ENCODE data around the gene GRM4. TPM values are rescaled to one million over a fixed set of nuclear protein-coding genes. Genes with fewer than 3 reads are reported as not detected.

The GRM4 gene
- total RNA-seq, 2 experiments from 2014 or later = 0.05 TPM; not detected in 1

DNA sequence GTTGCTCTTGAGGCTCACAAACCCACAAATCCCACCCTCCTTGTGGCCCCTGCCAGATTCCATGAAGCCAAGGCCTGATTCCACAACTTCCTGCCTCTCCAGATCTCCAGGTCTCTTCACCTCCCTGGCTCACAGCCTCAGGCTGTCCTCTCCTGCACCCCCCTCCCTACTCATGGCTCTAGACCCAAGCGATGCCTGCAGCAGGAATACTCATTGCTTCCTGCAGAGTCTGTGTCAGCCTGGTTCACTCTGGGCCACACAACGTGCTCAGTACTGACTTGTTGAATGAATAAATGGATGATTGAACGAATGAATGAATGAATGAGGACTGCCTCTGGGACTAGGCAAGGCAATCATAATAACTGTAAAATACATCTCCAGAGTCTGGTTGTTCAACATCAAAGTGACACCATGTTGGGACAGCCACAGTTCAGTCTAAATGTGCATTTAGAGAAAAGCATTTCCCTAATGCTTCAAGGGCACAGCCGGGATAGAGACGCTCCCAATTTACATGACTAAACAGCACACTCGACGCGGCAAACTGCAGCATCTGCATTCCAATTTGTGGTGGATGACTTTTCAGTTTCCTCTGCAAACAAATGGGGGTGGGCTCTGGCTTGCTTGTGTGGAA is 139.9 kb downstream of the GRM4 start:
- Mint-ChIP-seq H3K27ac (no peak overlapping the region), H3K36me3 (no peaks in the 10 kb centered on the region), H3K4me3 (no peak overlapping the region), H3K9me3 (no peaks in the 10 kb centered on the region), H3K4me1 (ENCODE audit: low read depth) (no peaks in the 10 kb centered on the region), H3K27me3 (peaks cover 5% of the 10 kb centered on the region)
- DNase-seq = no peak
- ChIA-PET POLR2A (no interaction called here), CTCF (no interaction called here)
- intact Hi-C loops (cut with micrococcal nuclease) = no loop called here

DNA sequence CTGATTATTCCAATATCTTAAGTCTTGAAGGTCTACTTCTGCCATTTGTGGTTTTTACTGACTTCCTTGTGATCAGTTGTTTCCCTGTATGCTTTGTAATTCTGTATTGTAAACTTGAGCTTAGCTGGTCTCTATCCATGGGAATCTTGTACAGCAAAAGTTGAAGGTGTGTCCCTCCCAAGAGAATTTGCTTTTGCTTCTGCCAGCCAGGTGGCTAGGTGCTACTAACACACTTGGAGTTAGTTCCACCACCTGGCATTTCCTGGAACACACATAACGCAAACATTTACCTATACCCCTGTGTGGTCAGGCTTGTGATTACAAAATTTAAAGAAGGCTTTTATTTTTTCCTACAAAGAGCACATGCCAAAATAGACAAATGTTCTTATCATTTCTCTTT is 141.2 kb downstream of the GRM4 start:
- intact Hi-C loops (cut with micrococcal nuclease) = no loop called here
- Mint-ChIP-seq H3K9me3 (no peaks in the 10 kb centered on the region), H3K27ac (no peak overlapping the region), H3K4me1 (ENCODE audit: low read depth) (no peaks in the 10 kb centered on the region), H3K36me3 (no peaks in the 10 kb centered on the region), H3K27me3 (peaks cover 4% of the 10 kb centered on the region), H3K4me3 (no peak overlapping the region)
- ChIA-PET CTCF (no interaction called here), POLR2A (no interaction called here)
- no peak for DNase-seq

DNA sequence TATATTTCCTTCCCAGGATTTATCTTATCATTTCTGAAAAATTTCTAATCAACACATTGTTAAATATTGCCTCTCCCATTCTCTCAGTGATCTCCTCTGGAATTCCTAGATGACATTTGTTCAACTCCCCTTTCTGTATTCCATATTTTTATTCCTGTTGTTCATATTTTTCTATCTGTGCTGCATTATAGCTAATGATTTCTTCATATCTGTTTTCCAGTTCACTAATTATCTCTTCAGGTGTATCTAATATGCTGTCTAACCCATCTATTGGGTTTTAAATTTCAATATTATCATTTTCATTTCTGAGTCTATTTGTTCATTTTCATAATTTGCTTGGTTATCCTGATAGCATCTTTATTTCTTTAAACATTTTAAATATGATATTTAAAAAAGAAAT is 141.9 kb downstream of the GRM4 start:
- H3K9me3 Mint-ChIP-seq = no peaks in the 10 kb centered on the region
- no peak for DNase-seq
- ChIA-PET POLR2A (no interaction called here), CTCF (no interaction called here)
- no peaks in the 10 kb centered on the region for H3K36me3 Mint-ChIP-seq
- H3K4me3 Mint-ChIP-seq = no peak overlapping the region
- no peak overlapping the region for H3K27ac Mint-ChIP-seq
- H3K4me1 Mint-ChIP-seq (ENCODE audit: low read depth) = no peaks in the 10 kb centered on the region
- peaks cover 3% of the 10 kb centered on the region for H3K27me3 Mint-ChIP-seq
- intact Hi-C loops (cut with micrococcal nuclease) = no loop called here

- H3K27me3 Mint-ChIP-seq = no peaks in the 10 kb centered on the region
- intact Hi-C loops (cut with micrococcal nuclease) = no loop called here
- no peak overlapping the region for H3K27ac Mint-ChIP-seq
- CTCF ChIA-PET = no interaction called here
- no peak overlapping the region for H3K4me3 Mint-ChIP-seq
- H3K4me1 Mint-ChIP-seq (ENCODE audit: low read depth) = no peaks in the 10 kb centered on the region
- POLR2A ChIA-PET = no interaction called here
- H3K9me3 Mint-ChIP-seq = peaks cover 5% of the 10 kb centered on the region
- DNase-seq = no peak
- H3K36me3 Mint-ChIP-seq = no peaks in the 10 kb centered on the region
Measured at GRCh38 chr6:34001706-34002621, 143.9 kb downstream of the GRM4 start.

DNA sequence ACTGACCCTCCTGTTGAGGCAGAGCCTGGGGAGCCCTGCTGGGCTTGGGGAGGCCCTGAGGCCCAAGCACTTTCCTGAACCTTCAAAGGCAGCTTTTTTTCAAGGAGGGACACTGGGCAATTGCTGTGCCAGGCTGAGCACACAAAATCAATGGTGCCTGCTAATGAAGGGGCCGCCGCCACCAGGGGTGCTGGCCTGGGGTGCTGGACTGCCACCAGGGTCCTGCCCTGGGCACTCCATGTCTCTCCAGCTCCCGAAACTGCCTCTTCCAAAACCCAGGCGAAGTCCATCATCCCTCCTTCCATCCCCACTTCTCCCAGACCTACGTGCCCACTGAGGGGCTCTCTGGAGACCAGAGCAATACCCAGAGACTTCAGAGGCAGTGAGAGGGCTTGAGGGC is 145.6 kb downstream of the GRM4 start:
- H3K27ac Mint-ChIP-seq = no peak overlapping the region

DNA sequence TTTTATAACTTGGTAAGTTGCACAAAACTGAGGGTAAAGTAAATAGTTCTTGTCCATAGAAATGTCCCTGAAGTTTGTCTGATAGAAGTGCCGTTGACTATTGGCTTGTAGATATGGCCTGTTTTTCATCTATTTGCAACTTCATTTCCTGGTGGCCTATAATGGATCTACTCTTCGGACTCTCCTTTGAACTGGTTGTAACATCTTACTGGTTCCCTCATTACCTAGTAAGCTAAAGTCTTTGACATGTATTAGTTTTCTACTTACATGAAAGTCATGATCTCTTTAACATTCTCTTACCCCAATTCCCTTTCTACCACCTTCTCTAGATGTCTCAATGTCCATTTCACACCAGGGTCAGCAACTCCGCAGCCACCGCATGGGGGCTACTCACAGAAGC is 146.3 kb downstream of the GRM4 start:
- Mint-ChIP-seq H3K27ac (no peak overlapping the region), H3K27me3 (no peaks in the 10 kb centered on the region), H3K4me1 (ENCODE audit: low read depth) (no peaks in the 10 kb centered on the region), H3K9me3 (peaks cover 7% of the 10 kb centered on the region), H3K36me3 (no peaks in the 10 kb centered on the region), H3K4me3 (no peak overlapping the region)
- ChIA-PET POLR2A (no interaction called here), CTCF (interaction anchor here (1.0 to 1.4 kb wide), 3 partner anchors 16 to 56 kb away, joined by 3 to 4 read pairs (median 4); no protein-coding TSS in a partner anchor)
- intact Hi-C loops (cut with micrococcal nuclease) = no loop called here
- DNase-seq = no peak

More for the DNA sequence above, 145.6 kb downstream of the GRM4 start:
- no peaks in the 10 kb centered on the region for H3K36me3 Mint-ChIP-seq
- H3K4me1 Mint-ChIP-seq (ENCODE audit: low read depth) = no peaks in the 10 kb centered on the region
- ChIA-PET POLR2A (no interaction called here), CTCF (interaction anchor here (1.2 to 1.4 kb wide), 2 partner anchors 28 to 55 kb away, joined by 4 read pairs; no protein-coding TSS in a partner anchor)
- DNase-seq = no peak
- H3K27me3 Mint-ChIP-seq = no peaks in the 10 kb centered on the region
- peaks cover 7% of the 10 kb centered on the region for H3K9me3 Mint-ChIP-seq
- intact Hi-C loops (cut with micrococcal nuclease) = no loop called here
- no peak overlapping the region for H3K4me3 Mint-ChIP-seq

- Mint-ChIP-seq H3K9me3 (peaks cover 7% of the 10 kb centered on the region), H3K4me3 (no peak overlapping the region), H3K27me3 (no peaks in the 10 kb centered on the region), H3K4me1 (ENCODE audit: low read depth) (no peaks in the 10 kb centered on the region), H3K36me3 (no peaks in the 10 kb centered on the region), H3K27ac (no peak overlapping the region)
- intact Hi-C loops (cut with micrococcal nuclease) = no loop called here
- ChIA-PET POLR2A (no interaction called here), CTCF (no interaction called here)
- DNase-seq = no peak
Measured at GRCh38 chr6:33998660-33999059, 147.2 kb downstream of the GRM4 start.

- Mint-ChIP-seq H3K36me3 (no peaks in the 10 kb centered on the region), H3K27ac (no peak overlapping the region), H3K27me3 (peaks cover 3% of the 10 kb centered on the region), H3K9me3 (peaks cover 7% of the 10 kb centered on the region), H3K4me3 (no peak overlapping the region), H3K4me1 (ENCODE audit: low read depth) (no peaks in the 10 kb centered on the region)
- ChIA-PET CTCF (no interaction called here), POLR2A (no interaction called here)
- DNase-seq = no peak
- intact Hi-C loops (cut with micrococcal nuclease) = no loop called here
Measured at GRCh38 chr6:33997265-33997664, 148.6 kb downstream of the GRM4 start.

DNA sequence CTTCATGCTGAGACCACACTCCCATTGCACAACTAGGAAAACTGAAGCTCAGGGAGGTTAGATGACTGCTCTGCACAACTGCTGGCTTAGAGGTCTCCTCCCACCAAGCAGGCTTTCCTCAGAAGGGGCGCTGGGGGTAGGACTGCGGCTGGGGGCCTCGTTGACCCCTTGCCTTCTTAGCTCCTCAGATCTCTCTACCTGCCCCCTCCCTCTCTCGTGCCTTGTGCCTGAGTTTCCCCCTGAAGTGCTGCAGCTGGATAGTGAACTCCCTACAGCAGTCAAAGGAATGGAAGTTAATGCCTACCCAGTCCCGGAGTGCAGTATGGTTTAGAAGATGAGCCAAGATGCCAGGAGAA is 149.8 kb downstream of the GRM4 start:
- Mint-ChIP-seq H3K4me3 (no peak overlapping the region), H3K9me3 (peaks cover 7% of the 10 kb centered on the region), H3K27me3 (peaks cover 3% of the 10 kb centered on the region), H3K27ac (no peak overlapping the region), H3K4me1 (ENCODE audit: low read depth) (no peaks in the 10 kb centered on the region), H3K36me3 (no peaks in the 10 kb centered on the region)
- POLR2A ChIA-PET = no interaction called here
- intact Hi-C loops (cut with micrococcal nuclease) = no loop called here
- DNase-seq = no peak
- CTCF ChIA-PET = no interaction called here

DNA sequence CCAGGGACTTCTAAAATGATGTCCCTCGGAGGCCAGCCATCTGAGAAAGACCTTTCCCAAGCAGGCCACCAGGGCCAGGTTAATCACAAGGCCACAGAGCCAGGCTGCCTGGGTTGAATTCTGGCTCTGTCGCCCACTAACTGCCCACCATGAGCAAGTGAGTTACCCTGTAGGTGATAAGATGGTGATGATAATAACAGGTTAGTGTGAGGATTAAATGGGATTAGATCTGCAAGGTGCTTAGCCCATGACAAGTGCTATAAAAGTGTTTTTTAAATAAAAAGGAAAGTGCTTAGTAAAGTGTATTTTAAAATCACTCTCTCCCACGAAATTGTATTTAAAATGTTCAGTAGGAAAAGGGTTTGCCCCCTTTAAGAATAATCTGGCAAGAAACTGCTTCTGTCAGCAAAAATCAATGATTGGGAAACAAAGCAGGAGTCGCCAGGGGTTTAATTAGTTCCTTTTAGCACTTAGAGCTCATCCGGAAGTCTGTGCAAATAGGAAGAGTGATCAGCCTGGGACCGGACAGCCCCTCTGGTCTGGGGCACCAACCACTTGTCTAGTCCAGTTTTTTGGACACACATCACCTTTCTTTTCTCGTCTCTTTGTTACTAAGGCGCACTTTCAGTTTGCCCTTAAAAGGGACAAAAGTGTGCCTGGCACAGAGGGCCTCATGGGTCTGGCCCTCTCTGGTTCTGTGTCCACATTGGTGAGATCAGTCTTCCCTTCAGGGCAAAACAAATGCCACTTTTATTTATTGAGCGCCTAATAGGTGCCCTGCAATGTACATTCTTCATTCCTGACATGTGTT is 150.4 kb downstream of the GRM4 start:
- Mint-ChIP-seq H3K4me3 (no peak overlapping the region), H3K27ac (no peak overlapping the region)
- CTCF ChIA-PET = no interaction called here

DNA sequence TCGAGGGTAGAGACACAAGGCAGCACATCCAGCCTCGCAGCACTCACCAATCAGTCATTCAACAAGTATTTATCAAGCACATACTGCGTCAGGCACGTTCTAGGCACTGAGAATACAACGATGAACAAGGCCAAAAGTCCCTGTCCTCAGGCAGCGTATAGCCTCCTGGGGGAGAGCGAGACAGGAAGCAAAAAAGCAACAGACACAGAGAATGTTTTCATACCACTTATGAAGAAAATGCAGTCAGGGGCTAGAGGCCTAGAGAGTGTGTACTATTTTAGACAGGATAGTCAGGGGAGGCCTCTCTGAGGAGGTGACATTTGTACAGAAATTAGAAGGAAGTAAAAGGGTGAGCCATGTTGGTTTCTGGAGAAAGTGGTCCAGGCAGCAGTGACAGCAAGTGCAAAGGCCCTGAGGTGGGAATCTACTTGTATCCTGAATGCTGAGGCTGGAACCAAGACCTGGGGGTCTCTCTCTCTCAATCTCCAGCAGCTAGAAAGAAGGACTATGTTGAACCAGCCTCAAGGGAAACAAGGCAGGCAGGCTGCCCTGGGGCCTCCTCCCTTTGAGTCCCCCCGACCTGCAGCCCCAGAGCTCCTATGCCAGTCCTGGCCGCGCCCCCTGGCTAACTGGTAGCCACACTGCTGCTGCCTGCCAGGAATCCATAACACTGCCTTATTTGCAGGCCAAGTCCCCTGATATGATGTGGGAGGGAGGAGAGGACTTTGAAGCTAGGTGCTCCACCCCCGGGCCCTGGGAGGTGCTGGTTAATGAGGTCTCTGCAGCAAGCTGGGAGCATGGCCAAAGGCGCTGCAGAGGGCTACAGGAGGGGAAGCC is 151.2 kb downstream of the GRM4 start:
- peaks cover 3% of the 10 kb centered on the region for H3K27me3 Mint-ChIP-seq
- no peak overlapping the region for H3K4me3 Mint-ChIP-seq
- peaks cover 7% of the 10 kb centered on the region for H3K9me3 Mint-ChIP-seq
- no peaks in the 10 kb centered on the region for H3K4me1 Mint-ChIP-seq (ENCODE audit: low read depth)
- DNase-seq = no peak
- no peaks in the 10 kb centered on the region for H3K36me3 Mint-ChIP-seq
- H3K27ac Mint-ChIP-seq = no peak overlapping the region
- POLR2A ChIA-PET = no interaction called here
- intact Hi-C loops (cut with micrococcal nuclease) = no loop called here
- CTCF ChIA-PET = no interaction called here

More for the DNA sequence above, 150.4 kb downstream of the GRM4 start:
- POLR2A ChIA-PET = no interaction called here
- H3K9me3 Mint-ChIP-seq = peaks cover 7% of the 10 kb centered on the region
- intact Hi-C loops (cut with micrococcal nuclease) = no loop called here
- no peak for DNase-seq
- H3K4me1 Mint-ChIP-seq (ENCODE audit: low read depth) = no peaks in the 10 kb centered on the region
- peaks cover 3% of the 10 kb centered on the region for H3K27me3 Mint-ChIP-seq
- no peaks in the 10 kb centered on the region for H3K36me3 Mint-ChIP-seq
